ENCODE results near the gene TAS1R1.
"Not testable (repeated sequence)": the region's sequence is repeated elsewhere in the genome, so short reads cannot be mapped to it uniquely, and the experiment has no call there.

The TAS1R1 gene

DNA sequence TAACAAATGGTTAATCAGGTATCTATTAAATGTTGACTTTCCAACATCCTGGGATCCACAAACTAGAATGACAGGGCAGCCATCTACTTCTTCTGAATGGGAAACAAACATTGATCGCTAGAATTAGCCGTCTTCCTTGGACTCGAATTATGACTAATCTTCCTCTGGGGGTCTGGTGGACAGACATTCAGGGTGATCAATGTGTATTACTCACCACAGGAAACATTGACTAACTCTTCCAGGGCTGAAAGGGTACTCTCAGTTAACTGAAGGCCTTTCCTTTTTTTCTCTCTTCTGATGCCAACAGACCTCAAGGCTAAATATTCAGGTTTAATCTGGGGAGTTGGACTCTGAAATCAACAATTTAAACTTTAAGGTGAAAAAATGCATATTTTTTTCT, 10.3 kb upstream of the TAS1R1 start:
- no peak overlapping the region for H3K4me3 ChIP-seq (ENCODE audit: control insufficient read depth, low read depth, low read length)
- TF ChIP-seq, protein P1, sequence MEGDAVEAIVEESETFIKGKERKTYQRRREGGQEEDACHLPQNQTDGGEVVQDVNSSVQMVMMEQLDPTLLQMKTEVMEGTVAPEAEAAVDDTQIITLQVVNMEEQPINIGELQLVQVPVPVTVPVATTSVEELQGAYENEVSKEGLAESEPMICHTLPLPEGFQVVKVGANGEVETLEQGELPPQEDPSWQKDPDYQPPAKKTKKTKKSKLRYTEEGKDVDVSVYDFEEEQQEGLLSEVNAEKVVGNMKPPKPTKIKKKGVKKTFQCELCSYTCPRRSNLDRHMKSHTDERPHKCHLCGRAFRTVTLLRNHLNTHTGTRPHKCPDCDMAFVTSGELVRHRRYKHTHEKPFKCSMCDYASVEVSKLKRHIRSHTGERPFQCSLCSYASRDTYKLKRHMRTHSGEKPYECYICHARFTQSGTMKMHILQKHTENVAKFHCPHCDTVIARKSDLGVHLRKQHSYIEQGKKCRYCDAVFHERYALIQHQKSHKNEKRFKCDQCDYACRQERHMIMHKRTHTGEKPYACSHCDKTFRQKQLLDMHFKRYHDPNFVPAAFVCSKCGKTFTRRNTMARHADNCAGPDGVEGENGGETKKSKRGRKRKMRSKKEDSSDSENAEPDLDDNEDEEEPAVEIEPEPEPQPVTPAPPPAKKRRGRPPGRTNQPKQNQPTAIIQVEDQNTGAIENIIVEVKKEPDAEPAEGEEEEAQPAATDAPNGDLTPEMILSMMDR (IDR thresholded peaks at IDR 0.05; ENCODE audit: control insufficient read depth, insufficient read depth, low read depth, low read length, missing control alignments) = no peak
- DNase-seq (ENCODE audit: low read depth) = no peak

DNA sequence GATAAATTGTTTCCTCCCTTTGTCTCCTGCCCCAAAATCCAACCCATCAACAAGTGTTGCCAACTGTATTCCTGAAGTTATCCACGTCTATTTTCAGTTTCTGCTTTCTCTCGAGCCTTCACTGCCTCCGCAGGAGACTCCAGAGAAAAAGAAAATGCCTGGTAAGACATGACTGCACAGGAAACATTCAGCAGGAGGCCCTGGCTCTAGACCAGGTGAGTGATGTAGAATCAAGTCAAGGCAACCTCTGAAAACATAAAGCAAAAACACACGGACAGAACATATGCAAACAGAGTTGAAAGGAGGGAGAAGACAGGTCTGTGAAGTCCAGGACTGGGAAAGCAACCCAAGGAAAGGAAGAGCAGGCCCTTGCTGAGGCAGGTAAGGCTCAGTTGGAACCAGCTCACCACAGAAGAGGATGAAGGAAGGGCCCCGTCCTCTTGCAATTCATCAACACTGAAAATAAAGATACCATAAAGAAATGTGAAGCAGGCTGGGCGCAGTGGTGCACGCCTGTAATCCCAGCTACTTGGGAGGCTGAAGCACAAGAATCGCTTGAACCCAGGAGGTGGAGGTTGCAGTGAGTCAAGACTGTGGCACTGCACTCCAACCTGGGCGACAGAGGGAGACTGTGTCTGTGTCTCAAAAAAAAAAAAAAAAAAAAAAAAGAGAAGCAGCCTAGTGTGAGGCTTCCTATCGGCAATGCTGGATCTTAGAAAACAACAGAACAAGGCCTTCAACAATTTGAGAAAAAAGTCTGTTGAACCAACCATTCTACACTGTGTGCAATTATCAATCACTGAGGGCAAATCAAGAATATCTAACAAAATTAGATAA, 9.6 kb upstream of the TAS1R1 start:
- no peak for DNase-seq (ENCODE audit: low read depth)
- H3K4me3 ChIP-seq (ENCODE audit: control insufficient read depth, low read depth, low read length) = no peak overlapping the region
- TF ChIP-seq, protein P1 (IDR thresholded peaks at IDR 0.05; ENCODE audit: control insufficient read depth, insufficient read depth, low read depth, low read length, missing control alignments) = no peak

DNA sequence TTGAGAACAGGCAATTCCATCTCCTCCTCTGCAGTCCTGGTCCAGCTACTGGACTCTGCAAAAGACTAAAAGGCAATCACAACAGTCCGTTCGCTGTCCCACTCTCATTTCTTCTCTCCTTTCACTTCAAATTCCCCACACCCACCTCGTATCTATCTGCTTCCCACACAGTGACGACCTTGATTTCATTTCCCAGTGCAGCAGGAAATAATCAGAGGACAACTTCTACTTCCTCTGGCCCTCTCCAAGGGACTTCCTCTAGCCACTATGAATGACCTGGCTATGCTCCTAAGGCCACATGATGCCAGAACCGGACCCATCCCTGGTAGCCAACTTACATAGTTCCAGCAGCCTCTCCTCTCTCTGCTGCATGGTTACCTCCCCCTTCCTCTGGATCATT, 8.8 kb upstream of the TAS1R1 start:
- no peak overlapping the region for H3K4me3 ChIP-seq (ENCODE audit: control insufficient read depth, low read depth, low read length)
- DNase-seq (ENCODE audit: low read depth) = no peak
- TF ChIP-seq, protein P1 (IDR thresholded peaks at IDR 0.05; ENCODE audit: control insufficient read depth, insufficient read depth, low read depth, low read length, missing control alignments) = no peak

DNA sequence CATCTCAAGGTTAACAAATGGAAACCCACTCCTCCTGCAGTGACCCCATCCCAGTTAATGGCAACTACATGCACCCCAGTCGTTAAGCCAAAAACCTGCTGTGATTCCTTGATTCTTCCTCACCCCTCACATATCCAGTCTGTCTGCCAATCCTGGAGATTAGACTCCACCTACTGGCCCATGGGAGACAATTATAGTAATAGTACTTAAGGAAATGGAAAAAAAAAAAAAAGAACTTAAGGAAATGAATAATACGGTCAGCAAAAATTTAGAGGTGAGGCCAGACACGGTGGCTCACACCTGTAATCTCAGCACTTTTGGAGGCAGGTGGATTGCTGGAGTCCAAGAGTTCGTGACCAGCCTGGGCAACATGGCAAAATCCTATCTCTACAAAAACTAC, 7.8 kb upstream of the TAS1R1 start:
- H3K4me3 ChIP-seq (ENCODE audit: control insufficient read depth, low read depth, low read length) = no peak overlapping the region
- no peak for DNase-seq (ENCODE audit: low read depth)
- TF ChIP-seq, protein P1 (IDR thresholded peaks at IDR 0.05; ENCODE audit: control insufficient read depth, insufficient read depth, low read depth, low read length, missing control alignments) = no peak

DNA sequence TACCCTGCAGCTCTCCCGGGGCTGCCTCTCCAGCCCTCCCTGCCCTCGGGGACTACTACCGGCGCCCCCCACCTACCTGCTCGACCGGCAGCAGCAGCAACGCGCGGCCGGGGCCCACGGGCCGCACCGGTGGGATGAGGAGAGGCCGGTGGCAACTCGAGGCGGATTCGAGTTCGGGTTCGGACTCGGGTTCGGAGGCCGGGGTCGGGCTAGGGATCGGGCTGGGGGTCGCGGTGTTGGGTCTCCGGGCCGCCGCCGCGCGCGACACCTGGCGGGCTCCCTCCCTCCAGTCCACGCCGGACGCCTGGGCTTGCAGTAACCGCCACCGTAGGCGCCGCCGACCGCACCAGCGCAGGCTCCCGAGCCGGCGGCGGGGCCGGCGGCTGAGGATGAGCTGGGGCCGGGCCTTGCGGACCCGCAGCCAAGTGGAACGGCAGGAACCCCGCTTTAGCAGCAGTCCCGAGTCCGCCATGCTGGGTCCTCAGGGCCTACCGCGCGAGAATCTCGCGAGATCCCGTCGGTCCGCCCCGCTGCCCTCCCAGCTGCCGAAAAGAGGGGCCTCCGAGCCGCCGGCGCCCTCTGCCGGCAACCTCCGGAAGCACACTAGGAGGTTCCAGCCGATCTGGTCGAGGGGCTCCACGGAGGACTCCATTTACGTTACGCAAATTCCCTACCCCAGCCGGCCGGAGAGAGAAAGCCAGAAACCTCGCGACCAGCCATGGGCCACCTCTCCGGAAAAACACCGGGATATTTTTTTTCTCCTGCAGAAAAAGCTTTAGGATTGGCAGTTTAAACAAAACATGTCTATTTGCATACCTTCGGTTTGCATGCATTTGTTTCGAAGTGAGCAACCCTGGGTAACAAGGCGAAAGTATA, 838 bp upstream of the TAS1R1 start, which contains the start of gene NOL9:
TSS of gene NOL9 (minus strand) at position 483 of the 876 bp plus-strand sequence. CDS start at position 472, 11 bp downstream.
- H3K4me3 ChIP-seq (ENCODE audit: control insufficient read depth, low read depth, low read length) = peak within 1 kb of the TSS; percentile 98
- DNase-seq (ENCODE audit: low read depth) = peak; percentile 60
- TF ChIP-seq, protein P1 (IDR thresholded peaks at IDR 0.05; ENCODE audit: control insufficient read depth, insufficient read depth, low read depth, low read length, missing control alignments) = peak; percentile 97

DNA sequence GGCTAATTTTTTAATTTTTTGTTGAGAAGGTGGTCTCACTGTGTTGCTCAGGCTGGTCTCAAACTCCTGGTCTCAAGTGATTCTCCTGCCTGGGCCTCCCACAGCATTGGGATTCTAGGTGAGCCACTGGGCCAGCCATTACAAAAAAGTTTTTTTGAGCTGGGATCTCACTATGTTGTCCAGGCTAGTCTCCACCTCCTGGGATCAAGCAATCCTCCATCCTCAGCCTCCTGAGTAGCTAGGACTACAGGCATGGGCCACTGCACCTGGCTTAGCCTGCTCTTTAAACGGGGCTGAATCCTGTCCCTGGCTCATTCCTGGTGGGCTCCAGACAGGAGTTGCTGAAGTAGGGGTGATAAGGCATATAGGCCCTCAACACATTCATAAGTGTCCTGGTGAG, 2.5 kb downstream of the TAS1R1 start:
- H3K4me3 ChIP-seq (ENCODE audit: control insufficient read depth, low read depth, low read length) = no peak overlapping the region
- TF ChIP-seq, protein P1 (IDR thresholded peaks at IDR 0.05; ENCODE audit: control insufficient read depth, insufficient read depth, low read depth, low read length, missing control alignments) = no peak
- DNase-seq (ENCODE audit: low read depth) = no peak

DNA sequence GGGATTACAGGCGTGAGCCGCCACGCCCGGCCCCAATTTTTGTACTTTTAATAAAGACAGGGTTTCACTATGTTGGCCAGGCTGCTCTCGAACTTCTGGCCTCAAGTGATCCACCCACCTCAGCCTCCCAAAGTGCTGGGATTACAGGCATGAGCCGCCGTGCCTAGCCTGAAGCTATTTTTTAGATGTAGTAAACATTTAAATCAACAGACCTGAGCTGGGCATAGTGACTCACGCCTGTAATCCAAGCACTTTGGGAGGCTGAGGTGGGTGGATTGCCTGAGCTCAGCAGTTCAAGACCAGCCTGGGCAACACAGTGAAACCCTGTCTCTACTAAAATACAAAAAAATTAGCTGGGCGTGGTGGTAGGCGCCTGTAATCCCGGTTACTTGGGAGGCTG, 4.1 kb downstream of the TAS1R1 start:
- H3K4me3 ChIP-seq (ENCODE audit: control insufficient read depth, low read depth, low read length); DNase-seq (ENCODE audit: low read depth): not testable (repeated sequence)
